Fibroblast of peridontal ligament (primary cell): ENCODE results near the gene EBP.

ENCODE experiments used
- DNase-seq: peaks from one replicate; pipeline ENCODE4 v3.0.0-alpha.2; 2010; ENCODE audit errors: extremely low read depth

Gene EBP

GRCh38 chrX:48521353-48522243, at the start of gene EBP:
Gene EBP (plus strand): TSS chrX:48521808. CDS start chrX:48523772, 1,964 bp downstream.
- DNase-seq: peak; percentile 76

GRCh38 chrX:48472225-48472624, 49.4 kb upstream of the EBP start:
- DNase-seq: no peak

GRCh38 chrX:48472851-48473703, 48.5 kb upstream of the EBP start:
- no peak for DNase-seq

GRCh38 chrX:48473704-48473990, 48.0 kb upstream of the EBP start:
- DNase-seq: no peak

GRCh38 chrX:48474127-48474526, 47.5 kb upstream of the EBP start:
- peak; percentile 34 for DNase-seq

GRCh38 chrX:48474581-48474980, 47.0 kb upstream of the EBP start:
- DNase-seq: no peak

- DNase-seq: no peak
Measured at GRCh38 chrX:48475296-48475695, 46.3 kb upstream of the EBP start.

- DNase-seq: peak; percentile 92
Measured at GRCh38 chrX:48475774-48476577, 45.6 kb upstream of the EBP start, which contains the start of gene FTSJ1. Gene FTSJ1 (plus strand): TSS chrX:48476199. CDS start chrX:48478048, 1,849 bp downstream.

- DNase-seq: no peak
Measured at GRCh38 chrX:48476919-48477318, 44.7 kb upstream of the EBP start.

- DNase-seq: no peak
Measured at GRCh38 chrX:48477960-48478755, 43.5 kb upstream of the EBP start.

- DNase-seq: no peak
Measured at GRCh38 chrX:48478806-48479205, 42.8 kb upstream of the EBP start.

GRCh38 chrX:48480142-48480541, 41.5 kb upstream of the EBP start:
- no peak for DNase-seq

GRCh38 chrX:48480583-48480982, 41.0 kb upstream of the EBP start:
- no peak for DNase-seq

GRCh38 chrX:48482526-48482925, 39.1 kb upstream of the EBP start:
- no peak for DNase-seq

- peak; percentile 80 for DNase-seq
Measured at GRCh38 chrX:48487362-48487798, 34.2 kb upstream of the EBP start.

GRCh38 chrX:48488034-48488433, 33.6 kb upstream of the EBP start:
- DNase-seq: no peak

GRCh38 chrX:48489296-48489695, 32.3 kb upstream of the EBP start:
- DNase-seq: no peak

- DNase-seq: no peak
Measured at GRCh38 chrX:48489892-48490291, 31.7 kb upstream of the EBP start.

GRCh38 chrX:48490661-48491060, 30.9 kb upstream of the EBP start:
- no peak for DNase-seq

- no peak for DNase-seq
Measured at GRCh38 chrX:48491809-48492208, 29.8 kb upstream of the EBP start.

GRCh38 chrX:48492293-48492910, 29.2 kb upstream of the EBP start:
- DNase-seq: peak; percentile 30
